Endothelial cell of umbilical vein (primary cell): Measurements from ENCODE around the gene SLC12A7. TPM values are rescaled to one million over a fixed set of nuclear protein-coding genes. Genes with fewer than 3 reads are reported as not detected.

ENCODE experiments used
- BruUV-seq: library from RNA; stranded (reverse); fragments of 400-500 nt; replicated peaks from 2 replicates; lab custom pipeline; 2021; lab: Mats Ljungman, UMichigan
- CTCF ChIA-PET: fragments of 300-600, 350-600 bp; sonication (Branson Sonifier 250); formaldehyde crosslinking; loops from one replicate; lab custom pipeline; 2021; ENCODE audit warnings: antibody characterized with exemption, inconsistent platforms; lab: Charles Lee
- POLR2A ChIA-PET: fragments of 300-600, 350-600 bp; sonication (Branson Sonifier 250); formaldehyde crosslinking; loops from one replicate; lab custom pipeline; 2021; ENCODE audit warnings: antibody characterized with exemption, inconsistent platforms; lab: Charles Lee
- DNase-seq: peaks from one replicate; pipeline ENCODE4 v3.0.0-alpha.2; 2011; ENCODE audit warnings: low read depth, low spot score
- FAIRE-seq: peaks from 2 replicates; lab custom pipeline; 2011; peaks lifted over from hg19 to GRCh38; lab: Jason Lieb, UNC
- H2AFZ ChIP-seq: 2 replicates; pipeline ENCODE4 v1.6.0; 2012; ENCODE audit warnings: low read depth, low read length, control low read depth, inconsistent platforms
- H3K27ac ChIP-seq: 2 replicates; pipeline ENCODE4 v1.5.1; 2011; ENCODE audit warnings: low read depth, mild to moderate bottlenecking, control low read depth, low read length, moderate library complexity; ENCODE audit not compliant: insufficient read depth
- H3K27me3 ChIP-seq, 2 experiments: 2 replicates each; pipeline versions ENCODE4 v1.6.0 to v1.6.1; 2011; ENCODE audit warnings: low read length in 2 of 2, mixed read lengths in 1 of 2; ENCODE audit not compliant: control insufficient read depth in 2 of 2, insufficient read depth in 2 of 2
- H3K36me3 ChIP-seq, 2 experiments: 2 replicates in 1 of 2; 3 replicates in 1 of 2; pipeline ENCODE4 v1.5.1; 2011; ENCODE audit warnings: low read length in 2 of 2, mild to moderate bottlenecking in 1 of 2, moderate library complexity in 1 of 2; ENCODE audit not compliant: control insufficient read depth in 2 of 2, insufficient read depth in 2 of 2; ENCODE audit errors: extremely low read depth in 1 of 2
- H3K4me1 ChIP-seq: 3 replicates; pipeline ENCODE4 v1.5.1; 2011; ENCODE audit warnings: mild to moderate bottlenecking, low read length; ENCODE audit not compliant: control insufficient read depth, insufficient read depth; ENCODE audit errors: extremely low read depth
- H3K4me2 ChIP-seq: 2 replicates; pipeline ENCODE4 v1.6.1; 2011; ENCODE audit warnings: low read length, control low read depth, mixed read lengths; ENCODE audit not compliant: insufficient read depth
- H3K4me3 ChIP-seq, 3 experiments: fragments of 200-600 bp in 1 of 3; sonication (generic), shearing (Covaris generic) in 1 of 3; replicated peaks in 1 of 3; 2 replicates each; pipeline ENCODE4 v1.5.1; 2011 to 2016; ENCODE audit warnings: control low read depth in 3 of 3, low read length in 3 of 3, mild to moderate bottlenecking in 2 of 3, inconsistent platforms in 1 of 3, low read depth in 1 of 3, moderate library complexity in 1 of 3; ENCODE audit not compliant: insufficient read depth in 1 of 3
- H3K79me2 ChIP-seq: 2 replicates; pipeline ENCODE4 v1.6.0; 2012; ENCODE audit warnings: low read length, inconsistent platforms; ENCODE audit not compliant: control insufficient read depth, insufficient read depth
- H3K9ac ChIP-seq: replicated peaks from 2 replicates; pipeline ENCODE3; 2011; ENCODE audit warnings: low read length, control low read depth; ENCODE audit not compliant: insufficient read depth; ENCODE audit errors: extremely low read depth
- H3K9me1 ChIP-seq: replicated peaks from 3 replicates; pipeline ENCODE4 v1.6.0; 2011; ENCODE audit warnings: mild to moderate bottlenecking, low read length; ENCODE audit not compliant: control insufficient read depth, insufficient read depth; ENCODE audit errors: extremely low read depth
- H3K9me3 ChIP-seq: replicated peaks from 2 replicates; pipeline ENCODE4 v1.5.1; 2012; ENCODE audit warnings: low read length, inconsistent platforms; ENCODE audit not compliant: control insufficient read depth, insufficient read depth
- H4K20me1 ChIP-seq: replicated peaks from 2 replicates; pipeline ENCODE3; 2011; ENCODE audit warnings: mild to moderate bottlenecking, low read length; ENCODE audit not compliant: control insufficient read depth, insufficient read depth; ENCODE audit errors: extremely low read depth
- CTCF ChIP-seq, 2 donors: IDR thresholded peaks; 1 replicate in 1 of 2; 2 replicates in 1 of 2; pipeline ENCODE4 v1.5.1; 2011; ENCODE audit warnings: low read length in 2 of 2, mild to moderate bottlenecking in 2 of 2, moderate library complexity in 2 of 2, control low read depth in 1 of 2, inconsistent platforms in 1 of 2, low read depth in 1 of 2; ENCODE audit not compliant: insufficient read depth in 1 of 2; ENCODE audit errors: extremely low read depth in 1 of 2
- FOS ChIP-seq: IDR thresholded peaks from 2 replicates; pipeline ENCODE4 v1.6.1; 2011; ENCODE audit warnings: mild to moderate bottlenecking, low read length, moderate library complexity, borderline replicate concordance; ENCODE audit not compliant: insufficient read depth
- GATA2 ChIP-seq: IDR thresholded peaks from 2 replicates; pipeline ENCODE4 v1.7.0; 2011; ENCODE audit warnings: low read depth, mild to moderate bottlenecking, moderate library complexity, mixed read lengths, low read length; ENCODE audit not compliant: insufficient read length, insufficient read depth
- JUN ChIP-seq: IDR thresholded peaks from 2 replicates; pipeline ENCODE4 v1.6.1; 2011; ENCODE audit warnings: borderline replicate concordance, low read depth; ENCODE audit not compliant: insufficient read length, insufficient read depth
- POLR2AphosphoS5 ChIP-seq: IDR thresholded peaks from 2 replicates; pipeline ENCODE4 v1.6.1; 2012; ENCODE audit warnings: low read depth, mild to moderate bottlenecking, control low read depth, low read length, moderate library complexity; ENCODE audit not compliant: insufficient read depth
- dilution Hi-C: fragments of 300-500 bp; cut with MboI; formaldehyde crosslinking; loops from one replicate; pipeline ENCODE4 v1.15.0; 2019; ENCODE audit warnings: low sequenced_read_pairs; ENCODE audit not compliant: extremely low pct_ligation_motif_present
- intact Hi-C: fragments of 100-400 bp; cut with micrococcal nuclease; formaldehyde crosslinking; loops from one replicate; pipeline ENCODE4 v1.10.0; 2022
- polyA plus RNA-seq, 4 experiments: library from polyadenylated mRNA; depleted of rRNA in 3 of 4; stranded (reverse) in 3 of 4; unstranded in 1 of 4; fragments of >200 nt; gene quantifications; 2 replicates each; pipeline versions ENCODE4 v1.2.1 to v1.2.3, GENCODE V29; 2011 to 2012; ENCODE audit warnings: missing spikeins in 1 of 4
- total RNA-seq: library from RNA; stranded (reverse); gene quantifications from 2 replicates; pipeline ENCODE4 v1.2.3, GENCODE V29; 2021

Gene SLC12A7
- total and polyA plus RNA-seq, 2 donors (not counting 3 experiments of a cell fraction or from before 2014, with no cell fraction given) = 16.4 to 38.8 TPM

- no TSS peak for BruUV-seq
- DNase-seq = no peak
These were observed 90.5 kb downstream of the SLC12A7 start for GRCh38 chr5:1021136-1021968.

More at GRCh38 chr5:1021136-1021968, 90.5 kb downstream of the SLC12A7 start:
- intact Hi-C loops (no loop called here), dilution Hi-C loops (no loop called here)
- Histone ChIP-seq H3K9ac (no peak overlapping the region), H2AFZ (no peak overlapping the region), H3K4me1 (no peaks in the 10 kb centered on the region), H3K36me3 (no peaks in the 10 kb centered on the region), H3K27ac (no peak overlapping the region), H3K9me1 (no peaks in the 10 kb centered on the region), H4K20me1 (no peaks in the 10 kb centered on the region), H3K27me3 (no peaks in the 10 kb centered on the region), H3K4me2 (no peak overlapping the region), H3K4me3 (no peak overlapping the region), H3K9me3 (no peaks in the 10 kb centered on the region), H3K79me2 (no peaks in the 10 kb centered on the region)
- TF ChIP-seq FOS (no peak), GATA2 (no peak), JUN (no peak), POLR2AphosphoS5 (no peak), CTCF (IDR thresholded peaks at IDR 0.05; ENCODE audit: extremely low read depth in 1 of 2, insufficient read depth in 1 of 2, low read depth in 1 of 2, low read length in 2 of 2) (no peak)
- no peak for FAIRE-seq
- ChIA-PET POLR2A (no interaction called here), CTCF (interaction anchor here (0.6 to 1.4 kb wide), 2 partner anchors 10 to 14 kb away, joined by 3 read pairs; no protein-coding TSS in a partner anchor)
